ENCODE results near the gene PPBP. TPM values are rescaled to one million over a fixed set of nuclear protein-coding genes. Genes with fewer than 3 reads are reported as not detected.

PPBP gene
- polyA plus RNA-seq, 1 of the 3 experiments (the other 2 are of a cell fraction): not detected

- H4K20me1 ChIP-seq (ENCODE audit: insufficient read depth): no peaks in the 10 kb centered on the region
- no peaks in the 10 kb centered on the region for H3K9me2 ChIP-seq
- no peaks in the 10 kb centered on the region for H3F3A ChIP-seq (replicated peaks; ENCODE audit: insufficient read depth)
- POLR2A ChIA-PET: no interaction called here
- H3K4me1 ChIP-seq (ENCODE audit: control insufficient read depth in 1 of 2, insufficient read depth in 2 of 2, low read depth in 1 of 2, low read length in 1 of 2): no peaks in the 10 kb centered on the region
- CTCF ChIA-PET: interaction anchor here (0.7 kb wide), 1 partner anchor 26 kb away, joined by 4 read pairs; no protein-coding TSS in a partner anchor
- 7% methylated on average over 3 of the region's 3 CpGs for WGBS (ENCODE audit: low lambda C conversion rate)
- H3K4me2 ChIP-seq: no peak overlapping the region
- H3K9ac ChIP-seq: no peak overlapping the region
- no peak overlapping the region for H3K27ac ChIP-seq (ENCODE audit: low read depth in 2 of 2, low read length in 1 of 2)
- no peak overlapping the region for H3K4me3 ChIP-seq (ENCODE audit: low read depth in 2 of 2, low read length in 1 of 2)
- no peak for DNase-seq
- no peaks in the 10 kb centered on the region for H3K9me3 ChIP-seq
- H3K79me2 ChIP-seq (ENCODE audit: insufficient read depth): no peaks in the 10 kb centered on the region
- no peaks in the 10 kb centered on the region for H3K27me3 ChIP-seq (ENCODE audit: insufficient read depth)
- TF ChIP-seq EP300 (IDR thresholded peaks at IDR 0.05; ENCODE audit: borderline replicate concordance in 1 of 2, low read depth in 1 of 2, low read length in 1 of 2) (no peak), CHD2 (IDR thresholded peaks at IDR 0.05; ENCODE audit: low read length, partially characterized antibody) (no peak), TAF1 (IDR thresholded peaks at IDR 0.05; ENCODE audit: borderline replicate concordance, low read depth, low read length) (no peak), GATA2 (CRISPR knock-in tag; IDR thresholded peaks at IDR 0.05) (no peak), POLR2AphosphoS5 (IDR thresholded peaks at IDR 0.05; ENCODE audit: low read depth, low read length) (no peak), TCF12 (IDR thresholded peaks at IDR 0.05) (no peak), NFIC (IDR thresholded peaks at IDR 0.05; ENCODE audit: borderline replicate concordance) (no peak)
- TF ChIP-seq, protein P1, sequence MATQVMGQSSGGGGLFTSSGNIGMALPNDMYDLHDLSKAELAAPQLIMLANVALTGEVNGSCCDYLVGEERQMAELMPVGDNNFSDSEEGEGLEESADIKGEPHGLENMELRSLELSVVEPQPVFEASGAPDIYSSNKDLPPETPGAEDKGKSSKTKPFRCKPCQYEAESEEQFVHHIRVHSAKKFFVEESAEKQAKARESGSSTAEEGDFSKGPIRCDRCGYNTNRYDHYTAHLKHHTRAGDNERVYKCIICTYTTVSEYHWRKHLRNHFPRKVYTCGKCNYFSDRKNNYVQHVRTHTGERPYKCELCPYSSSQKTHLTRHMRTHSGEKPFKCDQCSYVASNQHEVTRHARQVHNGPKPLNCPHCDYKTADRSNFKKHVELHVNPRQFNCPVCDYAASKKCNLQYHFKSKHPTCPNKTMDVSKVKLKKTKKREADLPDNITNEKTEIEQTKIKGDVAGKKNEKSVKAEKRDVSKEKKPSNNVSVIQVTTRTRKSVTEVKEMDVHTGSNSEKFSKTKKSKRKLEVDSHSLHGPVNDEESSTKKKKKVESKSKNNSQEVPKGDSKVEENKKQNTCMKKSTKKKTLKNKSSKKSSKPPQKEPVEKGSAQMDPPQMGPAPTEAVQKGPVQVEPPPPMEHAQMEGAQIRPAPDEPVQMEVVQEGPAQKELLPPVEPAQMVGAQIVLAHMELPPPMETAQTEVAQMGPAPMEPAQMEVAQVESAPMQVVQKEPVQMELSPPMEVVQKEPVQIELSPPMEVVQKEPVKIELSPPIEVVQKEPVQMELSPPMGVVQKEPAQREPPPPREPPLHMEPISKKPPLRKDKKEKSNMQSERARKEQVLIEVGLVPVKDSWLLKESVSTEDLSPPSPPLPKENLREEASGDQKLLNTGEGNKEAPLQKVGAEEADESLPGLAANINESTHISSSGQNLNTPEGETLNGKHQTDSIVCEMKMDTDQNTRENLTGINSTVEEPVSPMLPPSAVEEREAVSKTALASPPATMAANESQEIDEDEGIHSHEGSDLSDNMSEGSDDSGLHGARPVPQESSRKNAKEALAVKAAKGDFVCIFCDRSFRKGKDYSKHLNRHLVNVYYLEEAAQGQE (IDR thresholded peaks at IDR 0.05; ENCODE audit: low read depth, low read length): no peak
- TF ChIP-seq, protein P2, sequence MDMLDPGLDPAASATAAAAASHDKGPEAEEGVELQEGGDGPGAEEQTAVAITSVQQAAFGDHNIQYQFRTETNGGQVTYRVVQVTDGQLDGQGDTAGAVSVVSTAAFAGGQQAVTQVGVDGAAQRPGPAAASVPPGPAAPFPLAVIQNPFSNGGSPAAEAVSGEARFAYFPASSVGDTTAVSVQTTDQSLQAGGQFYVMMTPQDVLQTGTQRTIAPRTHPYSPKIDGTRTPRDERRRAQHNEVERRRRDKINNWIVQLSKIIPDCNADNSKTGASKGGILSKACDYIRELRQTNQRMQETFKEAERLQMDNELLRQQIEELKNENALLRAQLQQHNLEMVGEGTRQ (IDR thresholded peaks at IDR 0.05; ENCODE audit: borderline replicate concordance, low read depth, low read length): no peak
- H3K36me3 ChIP-seq (replicated peaks in 1 of 2; ENCODE audit: control insufficient read depth in 1 of 2, insufficient read depth in 2 of 2, low read length in 1 of 2): no peaks in the 10 kb centered on the region
- H2AFZ ChIP-seq (ENCODE audit: low read depth): no peak overlapping the region
These were observed 27.3 kb upstream of the PPBP start for GRCh38 chr4:74015126-74015780.

DNA sequence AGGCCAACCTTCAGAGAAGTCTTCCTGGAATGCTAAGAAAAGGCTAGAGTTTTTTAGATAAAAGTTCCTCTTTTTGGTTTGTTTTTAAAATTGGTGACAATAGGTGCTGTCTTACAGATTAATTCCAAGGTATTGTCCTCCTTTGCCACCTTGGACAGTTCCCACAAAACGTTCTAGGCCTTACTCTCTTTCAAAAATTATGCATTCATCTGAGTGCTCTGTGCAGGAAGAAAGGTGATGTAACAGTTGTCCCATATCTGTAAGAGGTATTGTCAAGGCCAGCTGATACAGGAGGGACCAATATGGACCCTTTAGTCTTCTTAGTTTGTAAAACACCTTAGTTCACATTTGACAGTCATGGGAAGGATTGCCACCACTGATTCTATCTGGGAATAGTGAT, 26.3 kb upstream of the PPBP start:
- Histone ChIP-seq H3K79me2 (ENCODE audit: insufficient read depth) (no peaks in the 10 kb centered on the region), H2AFZ (ENCODE audit: low read depth) (no peak overlapping the region), H3K4me1 (ENCODE audit: control insufficient read depth in 1 of 2, insufficient read depth in 2 of 2, low read depth in 1 of 2, low read length in 1 of 2) (no peaks in the 10 kb centered on the region), H3F3A (replicated peaks; ENCODE audit: insufficient read depth) (no peaks in the 10 kb centered on the region), H3K4me3 (ENCODE audit: low read depth in 2 of 2, low read length in 1 of 2) (no peak overlapping the region), H4K20me1 (ENCODE audit: insufficient read depth) (no peaks in the 10 kb centered on the region), H3K9me3 (no peaks in the 10 kb centered on the region), H3K9ac (no peak overlapping the region), H3K4me2 (no peak overlapping the region), H3K27ac (ENCODE audit: low read depth in 2 of 2, low read length in 1 of 2) (no peak overlapping the region), H3K36me3 (replicated peaks in 1 of 2; ENCODE audit: control insufficient read depth in 1 of 2, insufficient read depth in 2 of 2, low read length in 1 of 2) (no peaks in the 10 kb centered on the region), H3K9me2 (no peaks in the 10 kb centered on the region), H3K27me3 (ENCODE audit: insufficient read depth) (no peaks in the 10 kb centered on the region)
- TF ChIP-seq CHD2 (IDR thresholded peaks at IDR 0.05; ENCODE audit: low read length, partially characterized antibody): no peak
- TF ChIP-seq, protein P1 (IDR thresholded peaks at IDR 0.05; ENCODE audit: low read depth, low read length): peak; percentile 77; the same call in 1 of the 2 replicates
- WGBS (ENCODE audit: low lambda C conversion rate): 0% methylated on average over 1 of the region's 1 CpG
- CTCF ChIA-PET: no interaction called here
- DNase-seq: no peak
- POLR2A ChIA-PET: no interaction called here
